ENCODE results near the gene MAPK6. TPM values are rescaled to one million over a fixed set of nuclear protein-coding genes. Genes with fewer than 3 reads are reported as not detected.

The MAPK6 gene
- total RNA-seq, 2 experiments from 2014 or later = 48.5 to 49.8 TPM

DNA sequence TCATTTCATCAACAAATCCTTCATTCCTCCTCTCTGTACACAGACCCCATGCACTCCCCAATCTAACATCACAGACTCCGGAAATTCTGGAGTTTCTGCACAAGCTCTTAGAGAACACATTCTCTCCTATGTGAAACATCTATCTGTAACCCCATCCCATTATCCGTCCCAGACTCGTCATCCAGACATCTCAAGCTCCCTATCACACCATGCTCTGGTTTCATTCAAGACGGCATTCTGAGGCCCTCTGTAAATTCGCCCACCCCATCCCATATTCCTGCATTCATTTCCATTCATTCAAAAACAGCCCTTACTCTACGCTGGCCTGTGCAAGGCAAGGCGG is 48.0 kb upstream of the MAPK6 start:
- Mint-ChIP-seq H3K27ac (peak overlapping the region; percentile 92), H3K4me1 (ENCODE audit: low read depth) (peaks cover 33% of the 10 kb centered on the region), H3K27me3 (no peaks in the 10 kb centered on the region), H3K36me3 (ENCODE audit: low read depth) (peaks cover 33% of the 10 kb centered on the region), H3K4me3 (peak overlapping the region; percentile 95), H3K9me3 (peaks cover 2% of the 10 kb centered on the region)
- H3K4me3 ChIP-seq (ENCODE audit: low read length) = peak overlapping the region; percentile 98
- H3K27me3 ChIP-seq (ENCODE audit: control insufficient read depth in 1 of 2, insufficient read depth in 2 of 2, low read length in 2 of 2) = no peaks in the 10 kb centered on the region
- peaks cover 12 to 17% of the 10 kb centered on the region in 2 experiments for H3K9me3 ChIP-seq (ENCODE audit: control insufficient read depth in 1 of 2, insufficient read depth in 1 of 2, low read length in 2 of 2)
- intact Hi-C loops (cut with DNase I, micrococcal nuclease) = loop anchor here in 1 of 2 experiments (2.0 to 10.0 kb wide), 2 partner anchors 50 to 764 kb away; no protein-coding TSS in a partner anchor
- ChIA-PET CTCF (interaction anchor here (1.0 to 2.3 kb wide), 9 partner anchors 9 to 233 kb away, joined by 3 to 10 read pairs (median 3); partner anchors contain the start of gene LYSMD2), POLR2A (interaction anchor here (0.6 to 3.3 kb wide), 16 partner anchors 10 to 1616 kb away, joined by 3 to 35 read pairs (median 6); partner anchors contain the start of genes GABPB1, LYSMD2 and TMOD3)
- H3K36me3 ChIP-seq (ENCODE audit: insufficient read depth, low read length) = no peaks in the 10 kb centered on the region
- DNase-seq (no peak), ATAC-seq (ENCODE audit: poor library complexity) (no peak)
- H3K4me1 ChIP-seq (ENCODE audit: insufficient read depth, low read length) = peaks cover 19% of the 10 kb centered on the region
- peak overlapping the region; percentile 79 to 85 for H3K27ac ChIP-seq (ENCODE audit: low read depth in 1 of 2, low read length in 2 of 2)
- no peak for TF ChIP-seq CTCF (IDR thresholded peaks at IDR 0.05)

DNA sequence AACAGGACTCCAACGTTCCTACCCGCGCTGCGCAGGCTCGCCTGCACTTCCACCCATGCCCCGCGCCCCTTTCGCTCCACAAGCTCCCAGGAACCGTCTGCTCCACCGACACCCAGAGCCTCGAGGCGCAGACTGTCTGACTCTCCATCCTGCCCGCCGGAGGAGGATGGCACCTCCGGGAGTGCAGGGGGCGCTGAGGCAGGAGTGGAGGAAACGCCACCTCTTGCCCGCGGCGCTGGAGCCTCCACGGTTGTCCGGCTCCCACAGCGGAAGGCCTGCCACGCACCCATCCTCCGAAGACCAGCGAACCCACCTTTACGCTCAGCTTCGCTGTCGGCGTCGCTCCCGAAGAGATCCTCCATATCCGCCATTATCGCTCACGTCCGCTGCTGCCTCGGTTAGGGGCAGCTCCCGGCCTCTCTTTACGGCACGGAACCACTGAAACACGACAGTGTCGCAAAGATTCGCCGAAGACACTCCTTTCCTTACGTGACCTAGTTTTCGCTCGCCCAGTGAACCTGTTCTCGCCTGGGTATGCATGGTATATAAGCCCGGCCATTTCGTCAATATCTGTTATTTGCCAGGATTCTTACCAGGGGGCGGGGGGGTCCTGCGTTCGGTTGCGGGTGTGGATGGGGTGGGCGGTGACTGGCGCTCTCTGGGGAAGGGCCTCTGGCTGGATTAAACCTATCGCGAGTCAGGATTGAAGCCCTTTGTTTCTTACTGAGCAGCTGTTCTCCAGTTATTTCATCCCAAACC is 47.5 kb upstream of the MAPK6 start, which contains the start of gene LEO1:
TSS of gene LEO1 (minus strand) at position 404 of the 759 bp plus-strand sequence. CDS start at position 371, 33 bp downstream.
- no peaks in the 10 kb centered on the region for H3K9me3 Mint-ChIP-seq
- DNase-seq (peak; percentile 73 to 97 (median 83)), ATAC-seq (ENCODE audit: poor library complexity) (peak; percentile 92)
- intact Hi-C loops (cut with DNase I, micrococcal nuclease) = loop anchor here in 1 of 2 experiments (2.0 to 10.0 kb wide), 2 partner anchors 49 to 763 kb away; no protein-coding TSS in a partner anchor
- H3K4me3 ChIP-seq (ENCODE audit: low read length) = peak within 1 kb of the TSS; percentile 98
- CTCF ChIA-PET = interaction anchor here (0.6 to 2.3 kb wide), 9 partner anchors 10 to 233 kb away, joined by 3 to 10 read pairs (median 3); partner anchors contain the start of gene LYSMD2
- peaks cover 19% of the 10 kb centered on the region for H3K4me1 ChIP-seq (ENCODE audit: insufficient read depth, low read length)
- H3K27ac ChIP-seq (ENCODE audit: low read depth in 1 of 2, low read length in 2 of 2) = peak within 1 kb of the TSS; percentile 79 to 85
- H3K4me1 Mint-ChIP-seq (ENCODE audit: low read depth) = peaks cover 28% of the 10 kb centered on the region
- no peaks in the 10 kb centered on the region for H3K36me3 ChIP-seq (ENCODE audit: insufficient read depth, low read length)
- peak within 1 kb of the TSS; percentile 92 for H3K27ac Mint-ChIP-seq
- TF ChIP-seq CTCF (IDR thresholded peaks at IDR 0.05) = peak; percentile 47
- peak within 1 kb of the TSS; percentile 95 for H3K4me3 Mint-ChIP-seq
- peaks cover 28% of the 10 kb centered on the region for H3K36me3 Mint-ChIP-seq (ENCODE audit: low read depth)
- H3K27me3 ChIP-seq (ENCODE audit: control insufficient read depth in 1 of 2, insufficient read depth in 2 of 2, low read length in 2 of 2) = no peaks in the 10 kb centered on the region
- peaks cover 12 to 17% of the 10 kb centered on the region in 2 experiments for H3K9me3 ChIP-seq (ENCODE audit: control insufficient read depth in 1 of 2, insufficient read depth in 1 of 2, low read length in 2 of 2)
- no peaks in the 10 kb centered on the region for H3K27me3 Mint-ChIP-seq
- POLR2A ChIA-PET = interaction anchor here (0.6 to 3.3 kb wide), 19 partner anchors 9 to 1616 kb away, joined by 3 to 35 read pairs (median 5); partner anchors contain the start of genes GABPB1, LYSMD2, MYO5A and TMOD3

GRCh38 chr15:51973220-51973619 is 45.8 kb upstream of the MAPK6 start:
- Histone ChIP-seq H3K36me3 (ENCODE audit: insufficient read depth, low read length) (no peaks in the 10 kb centered on the region), H3K27me3 (ENCODE audit: control insufficient read depth in 1 of 2, insufficient read depth in 2 of 2, low read length in 2 of 2) (no peaks in the 10 kb centered on the region), H3K27ac (ENCODE audit: low read depth in 1 of 2, low read length in 2 of 2) (no peak overlapping the region), H3K9me3 (ENCODE audit: control insufficient read depth in 1 of 2, insufficient read depth in 1 of 2, low read length in 2 of 2) (peaks cover under 1 to 6% of the 10 kb centered on the region in 2 experiments), H3K4me3 (ENCODE audit: low read length) (no peak overlapping the region), H3K4me1 (ENCODE audit: insufficient read depth, low read length) (peaks cover 19% of the 10 kb centered on the region)
- POLR2A ChIA-PET = interaction anchor here (1.3 to 3.3 kb wide), 3 partner anchors 47 to 206 kb away, joined by 3 to 35 read pairs (median 14); no protein-coding TSS in a partner anchor
- Mint-ChIP-seq H3K4me3 (no peak overlapping the region), H3K27me3 (no peaks in the 10 kb centered on the region), H3K4me1 (ENCODE audit: low read depth) (peaks cover 22% of the 10 kb centered on the region), H3K9me3 (no peaks in the 10 kb centered on the region), H3K27ac (no peak overlapping the region), H3K36me3 (ENCODE audit: low read depth) (peaks cover 14% of the 10 kb centered on the region)
- CTCF ChIA-PET = no interaction called here
- ATAC-seq (ENCODE audit: poor library complexity) (no peak), DNase-seq (no peak)
- TF ChIP-seq CTCF (IDR thresholded peaks at IDR 0.05) = no peak
- intact Hi-C loops (cut with DNase I, micrococcal nuclease) = loop anchor here in 1 of 2 experiments (10.0 kb wide), 1 partner anchor 762 kb away; no protein-coding TSS in a partner anchor
